Gastrocnemius medialis (tissue), 4 donors: ENCODE measurements around the gene SSH3. TPM values are rescaled to one million over a fixed set of nuclear protein-coding genes. Genes with fewer than 3 reads are reported as not detected.
A peak's percentile ranks its signal among the peaks of the same experiment; 100 is the strongest.

Experiments
- ATAC-seq, 2 donors: fragments of 150-250 bp; one replicate each; pipeline ENCODE4 v1.9.1; 2016
- DNase-seq, 2 donors: peaks; one replicate each; pipeline ENCODE4 v3.0.0-alpha.2; 2019
- H3K27ac ChIP-seq, 4 donors: fragments of 200-600 bp; sonication (generic); 1 replicate in 1 of 4; 2 replicates in 3 of 4; pipeline ENCODE4 v1.5.1; 2016 to 2018; ENCODE audit warnings: mild to moderate bottlenecking in 2 of 4, moderate library complexity in 1 of 4
- H3K27me3 ChIP-seq, 3 donors: fragments of 200-600 bp; sonication (generic) in 2 of 3; 1 replicate in 1 of 3; 2 replicates in 2 of 3; pipeline versions ENCODE4 v1.5.1 to v1.6.0; 2016 to 2019; ENCODE audit warnings: mild to moderate bottlenecking in 1 of 3, moderate library complexity in 1 of 3
- H3K36me3 ChIP-seq, 2 donors: fragments of 200-600 bp; sonication (generic) in 1 of 2; one replicate each; pipeline ENCODE4 v1.5.1; 2017 to 2018
- H3K4me1 ChIP-seq, 2 donors: fragments of 200-600 bp; sonication (generic) in 1 of 2; one replicate each; pipeline ENCODE4 v1.5.1; 2016 to 2017; ENCODE audit warnings: mild to moderate bottlenecking in 2 of 2
- H3K4me3 ChIP-seq, 4 donors: fragments of 200-600 bp; sonication (generic) in 3 of 4; 1 replicate in 1 of 4; 2 replicates in 3 of 4; pipeline ENCODE4 v1.5.1; 2016 to 2019; ENCODE audit warnings: mild to moderate bottlenecking in 2 of 4
- H3K9me3 ChIP-seq, 3 donors: fragments of 200-600 bp; sonication (generic) in 2 of 3; 1 replicate in 1 of 3; 2 replicates in 2 of 3; pipeline ENCODE4 v1.5.1; 2016 to 2019
- POLR2A ChIP-seq, 2 donors: fragments of 450-650 bp; IDR thresholded peaks; one replicate each; pipeline ENCODE4 v1.6.1; 2017; ENCODE audit warnings: antibody characterized with exemption in 2 of 2, mild to moderate bottlenecking in 2 of 2, moderate library complexity in 2 of 2
- in situ Hi-C, 4 donors: fragments of 200-750 bp; cut with MboI; loops; one replicate each; pipeline versions ENCODE4 v1.15.0 to v1.8.0; 2017; ENCODE audit warnings: low sequenced_read_pairs in 4 of 4
- intact Hi-C: fragments of 100-400 bp; cut with DNase I; formaldehyde crosslinking; loops from one replicate; pipeline ENCODE4 v1.15.1; 2023; ENCODE audit warnings: low total_unique reads
- total RNA-seq, 4 donors: library from RNA; depleted of rRNA; stranded (reverse); fragments of >200 nt; gene quantifications; one replicate each; pipeline versions ENCODE4 v1.1.0 to v1.2.3, GENCODE V29; 2016
- TF ChIP-seq, protein P1 (sequence below), 5 experiments: fragments of 450-650 bp in 3 of 5; fragments of 200-600 bp in 2 of 5; sonication (generic) in 2 of 5; IDR thresholded peaks in 4 of 5; conservative IDR thresholded peaks in 1 of 5; 1 replicate in 4 of 5; 2 replicates in 1 of 5; pipeline ENCODE4 v1.5.1; 2016 to 2019; ENCODE audit warnings: antibody characterized with exemption in 5 of 5, mild to moderate bottlenecking in 3 of 5, moderate library complexity in 3 of 5

The SSH3 gene
- total RNA-seq, 4 donors from 2014 or later, result 7.9 to 16.3 (median 11.9) TPM

DNA sequence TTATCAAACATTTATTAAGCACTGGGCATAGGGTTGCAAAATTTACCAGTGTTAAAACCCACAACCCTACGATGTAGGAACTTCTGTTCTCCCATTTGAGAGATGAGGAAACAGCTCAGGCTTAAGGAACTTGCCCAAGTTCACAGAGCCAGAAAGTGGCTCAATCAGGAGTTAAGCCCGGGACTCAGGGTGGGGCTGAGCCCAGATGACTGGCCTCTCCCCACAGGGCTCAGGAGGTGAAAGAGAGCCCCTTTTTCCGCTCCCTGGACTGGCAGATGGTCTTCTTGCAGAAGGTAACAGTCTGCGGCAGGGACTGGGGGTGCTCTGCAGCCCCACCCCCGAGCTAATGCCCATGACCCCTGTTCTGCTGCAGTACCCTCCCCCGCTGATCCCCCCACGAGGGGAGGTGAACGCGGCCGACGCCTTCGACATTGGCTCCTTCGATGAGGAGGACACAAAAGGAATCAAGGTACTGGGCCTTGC is 19.8 kb upstream of the SSH3 start:
- Histone ChIP-seq H3K4me1 (peaks cover 7 to 13% of the 10 kb centered on the region in 2 donors), H3K9me3 (no peaks in the 10 kb centered on the region)
- in situ Hi-C loops, result no loop called here

DNA sequence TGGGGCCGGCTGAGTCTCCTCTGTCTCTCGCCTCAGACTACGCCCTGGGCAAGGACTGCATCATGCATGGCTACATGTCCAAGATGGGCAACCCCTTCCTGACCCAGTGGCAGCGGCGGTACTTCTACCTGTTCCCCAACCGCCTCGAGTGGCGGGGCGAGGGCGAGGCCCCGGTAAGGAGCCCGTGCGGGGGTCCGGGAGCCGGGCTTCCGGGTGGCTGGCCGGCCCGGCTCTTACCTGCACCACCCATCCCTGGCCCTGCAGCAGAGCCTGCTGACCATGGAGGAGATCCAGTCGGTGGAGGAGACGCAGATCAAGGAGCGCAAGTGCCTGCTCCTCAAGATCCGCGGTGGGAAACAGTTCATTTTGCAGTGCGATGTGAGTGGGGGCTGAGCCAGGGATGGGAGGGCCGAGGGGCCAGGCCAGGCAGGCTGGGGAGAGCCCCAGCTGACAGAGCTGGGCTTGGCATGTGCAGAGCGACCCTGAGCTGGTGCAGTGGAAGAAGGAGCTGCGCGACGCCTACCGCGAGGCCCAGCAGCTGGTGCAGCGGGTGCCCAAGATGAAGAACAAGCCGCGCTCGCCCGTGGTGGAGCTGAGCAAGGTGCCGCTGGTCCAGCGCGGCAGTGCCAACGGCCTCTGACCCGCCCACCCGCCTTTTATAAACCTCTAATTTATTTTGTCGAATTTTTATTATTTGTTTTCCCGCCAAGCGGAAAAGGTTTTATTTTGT is 18.4 kb upstream of the SSH3 start:
- Histone ChIP-seq H3K27me3 (no peaks in the 10 kb centered on the region), H3K4me3 (no peak overlapping the region), H3K27ac (no peak overlapping the region), H3K9me3 (no peaks in the 10 kb centered on the region), H3K4me1 (peaks cover 15 to 16% of the 10 kb centered on the region in 2 donors), H3K36me3 (peaks cover 0 to 64% of the 10 kb centered on the region in 2 donors)
- intact Hi-C loops (no loop called here), in situ Hi-C loops (no loop called here)
- no peak for DNase-seq
- TF ChIP-seq, protein P1, sequence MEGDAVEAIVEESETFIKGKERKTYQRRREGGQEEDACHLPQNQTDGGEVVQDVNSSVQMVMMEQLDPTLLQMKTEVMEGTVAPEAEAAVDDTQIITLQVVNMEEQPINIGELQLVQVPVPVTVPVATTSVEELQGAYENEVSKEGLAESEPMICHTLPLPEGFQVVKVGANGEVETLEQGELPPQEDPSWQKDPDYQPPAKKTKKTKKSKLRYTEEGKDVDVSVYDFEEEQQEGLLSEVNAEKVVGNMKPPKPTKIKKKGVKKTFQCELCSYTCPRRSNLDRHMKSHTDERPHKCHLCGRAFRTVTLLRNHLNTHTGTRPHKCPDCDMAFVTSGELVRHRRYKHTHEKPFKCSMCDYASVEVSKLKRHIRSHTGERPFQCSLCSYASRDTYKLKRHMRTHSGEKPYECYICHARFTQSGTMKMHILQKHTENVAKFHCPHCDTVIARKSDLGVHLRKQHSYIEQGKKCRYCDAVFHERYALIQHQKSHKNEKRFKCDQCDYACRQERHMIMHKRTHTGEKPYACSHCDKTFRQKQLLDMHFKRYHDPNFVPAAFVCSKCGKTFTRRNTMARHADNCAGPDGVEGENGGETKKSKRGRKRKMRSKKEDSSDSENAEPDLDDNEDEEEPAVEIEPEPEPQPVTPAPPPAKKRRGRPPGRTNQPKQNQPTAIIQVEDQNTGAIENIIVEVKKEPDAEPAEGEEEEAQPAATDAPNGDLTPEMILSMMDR (IDR thresholded peaks at IDR 0.05 in 4 of 5, conservative IDR thresholded peaks at IDR 0.05 in 1 of 5), result no peak
- no peak for TF ChIP-seq POLR2A (IDR thresholded peaks at IDR 0.05)
- no peak for ATAC-seq

More for the DNA sequence above, 19.8 kb upstream of the SSH3 start:
- DNase-seq (no peak), ATAC-seq (peak in 1 of 2 donors; percentile 12)
- TF ChIP-seq POLR2A (IDR thresholded peaks at IDR 0.05), result no peak
- TF ChIP-seq, protein P1 (IDR thresholded peaks at IDR 0.05 in 4 of 5, conservative IDR thresholded peaks at IDR 0.05 in 1 of 5), result no peak
- H3K27ac ChIP-seq, result peak overlapping the region in 2 of 4 donors; percentile 6 to 33
- intact Hi-C loops, result no loop called here
- H3K4me3 ChIP-seq, result no peak overlapping the region
- peaks cover 0 to 75% of the 10 kb centered on the region in 2 donors for H3K36me3 ChIP-seq
- no peaks in the 10 kb centered on the region for H3K27me3 ChIP-seq

DNA sequence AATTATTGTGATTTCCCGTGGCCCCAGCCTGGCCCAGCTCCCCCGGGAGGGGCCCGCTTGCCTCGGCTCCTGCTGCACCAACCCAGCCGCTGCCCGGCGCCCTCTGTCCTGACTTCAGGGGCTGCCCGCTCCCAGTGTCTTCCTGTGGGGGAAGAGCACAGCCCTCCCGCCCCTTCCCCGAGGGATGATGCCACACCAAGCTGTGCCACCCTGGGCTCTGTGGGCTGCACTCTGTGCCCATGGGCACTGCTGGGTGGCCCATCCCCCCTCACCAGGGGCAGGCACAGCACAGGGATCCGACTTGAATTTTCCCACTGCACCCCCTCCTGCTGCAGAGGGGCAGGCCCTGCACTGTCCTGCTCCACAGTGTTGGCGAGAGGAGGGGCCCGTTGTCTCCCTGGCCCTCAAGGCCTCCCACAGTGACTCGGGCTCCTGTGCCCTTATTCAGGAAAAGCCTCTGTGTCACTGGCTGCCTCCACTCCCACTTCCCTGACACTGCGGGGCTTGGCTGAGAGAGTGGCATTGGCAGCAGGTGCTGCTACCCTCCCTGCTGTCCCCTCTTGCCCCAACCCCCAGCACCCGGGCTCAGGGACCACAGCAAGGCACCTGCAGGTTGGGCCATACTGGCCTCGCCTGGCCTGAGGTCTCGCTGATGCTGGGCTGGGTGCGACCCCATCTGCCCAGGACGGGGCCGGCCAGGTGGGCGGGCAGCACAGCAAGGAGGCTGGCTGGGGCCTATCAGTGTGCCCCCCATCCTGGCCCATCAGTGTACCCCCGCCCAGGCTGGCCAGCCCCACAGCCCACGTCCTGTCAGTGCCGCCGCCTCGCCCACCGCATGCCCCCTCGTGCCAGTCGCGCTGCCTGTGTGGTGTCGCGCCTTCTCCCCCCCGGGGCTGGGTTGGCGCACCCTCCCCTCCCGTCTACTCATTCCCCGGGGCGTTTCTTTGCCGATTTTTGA is 17.5 kb upstream of the SSH3 start:
- Histone ChIP-seq H3K27me3 (no peaks in the 10 kb centered on the region), H3K4me3 (no peak overlapping the region), H3K27ac (peak overlapping the region; percentile 71 to 91 (median 84)), H3K4me1 (peaks cover 20 to 21% of the 10 kb centered on the region in 2 donors), H3K9me3 (no peaks in the 10 kb centered on the region), H3K36me3 (peaks cover 0 to 56% of the 10 kb centered on the region in 2 donors)
- intact Hi-C loops, result no loop called here
- DNase-seq (no peak), ATAC-seq (no peak)
- no peak for TF ChIP-seq POLR2A (IDR thresholded peaks at IDR 0.05)
- TF ChIP-seq, protein P1 (IDR thresholded peaks at IDR 0.05 in 4 of 5, conservative IDR thresholded peaks at IDR 0.05 in 1 of 5), result no peak
- in situ Hi-C loops, result no loop called here

DNA sequence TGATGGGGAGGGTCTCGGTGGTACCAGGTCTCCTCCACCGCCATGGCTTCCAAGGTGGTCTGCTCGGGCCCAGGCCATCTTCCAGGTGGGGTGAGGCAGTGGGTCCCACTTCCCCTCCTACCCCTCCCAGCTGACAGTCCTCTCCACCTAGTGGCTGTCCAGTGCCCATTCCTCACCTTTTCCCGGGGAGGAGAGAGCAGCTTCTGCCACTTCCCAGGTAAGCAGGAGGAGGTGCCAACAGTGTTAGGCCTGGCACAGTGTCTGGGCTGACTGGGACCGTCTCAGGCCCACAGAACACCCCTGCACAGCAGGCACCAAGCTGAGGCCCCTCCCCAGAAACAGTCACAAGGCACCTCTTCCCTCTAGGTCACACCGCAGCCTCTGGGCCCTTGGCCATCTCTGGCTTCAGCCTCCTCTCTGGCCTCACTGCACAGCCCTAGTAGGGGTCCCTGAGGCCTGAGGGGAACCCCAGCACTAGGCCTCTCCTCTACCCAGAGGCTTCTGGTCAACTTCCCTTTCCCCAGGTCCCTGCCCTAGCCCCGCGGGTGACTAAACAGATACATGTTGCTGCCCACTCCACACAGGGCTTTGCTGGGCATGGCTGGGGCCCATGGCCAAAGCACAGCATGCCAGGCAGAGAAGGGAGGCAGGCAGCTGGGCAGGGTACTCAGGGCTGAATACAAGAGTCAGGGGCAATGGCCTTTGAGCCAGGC is 16.6 kb upstream of the SSH3 start:
- TF ChIP-seq, protein P1 (IDR thresholded peaks at IDR 0.05 in 4 of 5, conservative IDR thresholded peaks at IDR 0.05 in 1 of 5), result no peak
- no peak for TF ChIP-seq POLR2A (IDR thresholded peaks at IDR 0.05)
- DNase-seq (no peak), ATAC-seq (no peak)
- Histone ChIP-seq H3K36me3 (peaks cover 0 to 46% of the 10 kb centered on the region in 2 donors), H3K27ac (peak overlapping the region; percentile 71 to 91 (median 84)), H3K4me1 (peaks cover 20 to 21% of the 10 kb centered on the region in 2 donors), H3K9me3 (no peaks in the 10 kb centered on the region), H3K4me3 (no peak overlapping the region), H3K27me3 (no peaks in the 10 kb centered on the region)
- intact Hi-C loops (no loop called here), in situ Hi-C loops (no loop called here)
